ENCODE results near the gene NASP. TPM values are rescaled to one million over a fixed set of nuclear protein-coding genes. Genes with fewer than 3 reads are reported as not detected.

The NASP gene
- total and polyA plus RNA-seq, 2 experiments from 2014 or later, result 294 to 1,039 TPM

DNA sequence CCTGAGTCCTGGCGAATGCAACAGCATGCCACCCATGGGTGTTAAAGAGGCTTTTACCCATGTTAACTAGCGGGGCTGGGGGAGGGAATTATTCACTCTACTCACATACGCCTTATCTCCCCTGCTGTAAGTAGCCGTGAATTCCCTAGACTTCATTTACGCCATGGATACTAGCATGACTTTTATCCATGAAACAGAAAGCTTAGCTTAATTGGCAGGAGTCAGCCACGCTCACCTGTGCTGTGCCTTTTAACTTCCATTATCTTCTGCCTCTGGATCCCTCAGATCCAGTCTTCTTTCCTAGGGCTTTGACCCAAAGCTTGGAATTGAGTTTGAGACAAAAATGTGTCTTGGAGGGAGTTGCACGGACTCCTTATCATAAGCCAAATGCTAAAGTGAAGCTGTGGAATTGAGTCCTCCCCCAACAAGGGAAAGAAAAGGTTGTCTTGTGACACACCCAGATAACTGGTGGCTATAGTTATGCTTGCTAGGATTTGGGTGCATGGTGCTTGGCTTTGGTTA lies 9.7 kb upstream of the NASP start (continued):
- TF ChIP-seq REST (IDR thresholded peaks at IDR 0.05; ENCODE audit: unreplicated experiment), result no peak

GRCh38 chr1:45583264-45583665 lies 576 bp upstream of the NASP start:
- H3K4me3 Mint-ChIP-seq, result peak overlapping the region; percentile 100
- TF ChIP-seq, protein P1, sequence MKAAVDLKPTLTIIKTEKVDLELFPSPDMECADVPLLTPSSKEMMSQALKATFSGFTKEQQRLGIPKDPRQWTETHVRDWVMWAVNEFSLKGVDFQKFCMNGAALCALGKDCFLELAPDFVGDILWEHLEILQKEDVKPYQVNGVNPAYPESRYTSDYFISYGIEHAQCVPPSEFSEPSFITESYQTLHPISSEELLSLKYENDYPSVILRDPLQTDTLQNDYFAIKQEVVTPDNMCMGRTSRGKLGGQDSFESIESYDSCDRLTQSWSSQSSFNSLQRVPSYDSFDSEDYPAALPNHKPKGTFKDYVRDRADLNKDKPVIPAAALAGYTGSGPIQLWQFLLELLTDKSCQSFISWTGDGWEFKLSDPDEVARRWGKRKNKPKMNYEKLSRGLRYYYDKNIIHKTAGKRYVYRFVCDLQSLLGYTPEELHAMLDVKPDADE (IDR thresholded peaks at IDR 0.05), result no peak
- peak; percentile 83 for TF ChIP-seq CREB1 (CRISPR knock-in tag; IDR thresholded peaks at IDR 0.05; ENCODE audit: low read depth)
- H3K27ac Mint-ChIP-seq, result peak overlapping the region; percentile 100
- peak overlapping the region; percentile 95 for H3K4me2 ChIP-seq
- H3K27me3 ChIP-seq (ENCODE audit: insufficient read depth), result no peaks in the 10 kb centered on the region
- 0 out of 2 replicates have a peak, but pooled peaks cover 8% of the 10 kb centered on the region for H3K36me3 ChIP-seq (ENCODE audit: insufficient read depth)
- H3F3A ChIP-seq (replicated peaks; ENCODE audit: low read depth), result peaks cover 5% of the 10 kb centered on the region; the same call in 1 of the 2 replicates
- H3K4me3 ChIP-seq, result peak overlapping the region; percentile 89
- H3K36me3 Mint-ChIP-seq (ENCODE audit: low read depth), result peaks cover 33% of the 10 kb centered on the region
- peaks cover 19% of the 10 kb centered on the region for H3K4me1 ChIP-seq (ENCODE audit: insufficient read depth)
- peaks cover 8% of the 10 kb centered on the region; the same call in 2 of the 3 replicates for H3K9me3 Mint-ChIP-seq
- ATAC-seq (peak; percentile 84), DNase-seq (ENCODE audit: low spot score) (peak; percentile 98)
- no peaks in the 10 kb centered on the region for H3K9me2 ChIP-seq (ENCODE audit: insufficient read depth)
- peak overlapping the region; percentile 100 for H3K27ac ChIP-seq (ENCODE audit: low read depth)
- H3K27me3 Mint-ChIP-seq (ENCODE audit: insufficient read depth, low read depth, poor library complexity), result peaks cover 16% of the 10 kb centered on the region
- peaks cover 18% of the 10 kb centered on the region for H3K4me1 Mint-ChIP-seq
- H2AFZ ChIP-seq, result peak overlapping the region; percentile 98
- peaks cover 27% of the 10 kb centered on the region for H4K20me1 ChIP-seq (replicated peaks; ENCODE audit: insufficient read depth)
- H3K79me2 ChIP-seq (replicated peaks; ENCODE audit: insufficient read depth), result peaks cover 47% of the 10 kb centered on the region

DNA sequence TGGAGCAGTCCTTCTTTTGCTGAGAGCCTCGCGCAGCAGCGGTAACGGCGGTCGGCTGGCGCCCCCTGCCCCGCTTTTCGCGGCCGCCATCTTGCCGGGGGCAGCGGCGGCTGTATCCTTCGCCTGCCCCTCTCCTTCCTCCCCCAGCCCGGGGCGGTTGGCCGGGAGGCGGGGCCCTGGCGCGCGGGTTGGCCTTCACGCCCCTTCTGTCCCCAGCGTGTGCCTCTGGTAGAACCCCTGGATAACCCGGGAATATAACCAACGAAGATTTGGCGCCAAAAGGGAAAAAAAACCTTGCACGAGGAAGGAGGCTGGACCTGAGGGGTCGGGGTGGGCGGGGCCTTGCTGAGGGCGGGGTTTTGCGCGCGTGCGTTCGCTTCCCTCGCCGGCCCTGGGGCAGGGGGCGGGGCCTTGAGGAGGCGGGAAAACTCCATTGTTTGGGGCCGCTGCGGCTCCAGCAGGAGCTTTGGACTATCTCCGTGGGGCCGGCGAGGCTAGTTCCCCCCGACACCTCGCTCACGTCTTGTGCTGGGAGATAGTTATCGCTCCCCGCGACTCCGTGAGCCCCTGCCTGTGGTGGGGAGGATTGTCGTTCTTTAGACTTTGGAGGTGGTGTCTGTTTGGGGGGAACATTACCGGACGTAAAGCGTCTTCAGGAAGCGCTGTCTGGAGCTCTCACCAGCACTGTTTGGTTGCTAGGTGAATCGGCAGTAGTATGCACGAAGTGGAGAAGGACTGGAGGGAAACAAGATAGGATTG lies 689 bp downstream of the NASP start:
- Histone ChIP-seq H3K4me2 (peak overlapping the region; percentile 95), H3K36me3 (ENCODE audit: insufficient read depth) (peaks cover 19% of the 10 kb centered on the region), H3F3A (replicated peaks; ENCODE audit: low read depth) (peaks cover 6% of the 10 kb centered on the region; the same call in 1 of the 2 replicates), H3K4me1 (ENCODE audit: insufficient read depth) (peaks cover 21% of the 10 kb centered on the region), H3K79me2 (replicated peaks; ENCODE audit: insufficient read depth) (peaks cover 60% of the 10 kb centered on the region), H3K27ac (ENCODE audit: low read depth) (peak overlapping the region; percentile 100), H3K4me3 (peak overlapping the region; percentile 89), H3K27me3 (ENCODE audit: insufficient read depth) (no peaks in the 10 kb centered on the region), H2AFZ (no peak overlapping the region), H3K9me2 (ENCODE audit: insufficient read depth) (no peaks in the 10 kb centered on the region), H4K20me1 (replicated peaks; ENCODE audit: insufficient read depth) (peaks cover 40% of the 10 kb centered on the region)
- peak; percentile 48 for ATAC-seq
- Mint-ChIP-seq H3K4me3 (peak overlapping the region; percentile 100), H3K27me3 (ENCODE audit: insufficient read depth, low read depth, poor library complexity) (peaks cover 16% of the 10 kb centered on the region), H3K4me1 (peaks cover 27% of the 10 kb centered on the region), H3K27ac (peak overlapping the region; percentile 100), H3K9me3 (peaks cover 4% of the 10 kb centered on the region; the same call in 2 of the 3 replicates), H3K36me3 (ENCODE audit: low read depth) (peaks cover 42% of the 10 kb centered on the region)
- peak; percentile 97 for DNase-seq (ENCODE audit: low spot score)
- TF ChIP-seq EZH2phosphoT487 (IDR thresholded peaks at IDR 0.05; ENCODE audit: unreplicated experiment) (no peak), STAT1 (IDR thresholded peaks at IDR 0.05; ENCODE audit: unreplicated experiment) (no peak), JUNB (IDR thresholded peaks at IDR 0.05; ENCODE audit: unreplicated experiment) (no peak)
- TF ChIP-seq, protein P1 (IDR thresholded peaks at IDR 0.05), result no peak
